GM10847 (cell line): Measurements from ENCODE around the gene IPO4.

Experiments used
- POLR2A ChIP-seq: IDR thresholded peaks from 2 replicates; pipeline ENCODE4 v1.6.1; 2011; ENCODE audit not compliant: insufficient read length; ENCODE audit errors: extremely low read depth

Gene IPO4

DNA sequence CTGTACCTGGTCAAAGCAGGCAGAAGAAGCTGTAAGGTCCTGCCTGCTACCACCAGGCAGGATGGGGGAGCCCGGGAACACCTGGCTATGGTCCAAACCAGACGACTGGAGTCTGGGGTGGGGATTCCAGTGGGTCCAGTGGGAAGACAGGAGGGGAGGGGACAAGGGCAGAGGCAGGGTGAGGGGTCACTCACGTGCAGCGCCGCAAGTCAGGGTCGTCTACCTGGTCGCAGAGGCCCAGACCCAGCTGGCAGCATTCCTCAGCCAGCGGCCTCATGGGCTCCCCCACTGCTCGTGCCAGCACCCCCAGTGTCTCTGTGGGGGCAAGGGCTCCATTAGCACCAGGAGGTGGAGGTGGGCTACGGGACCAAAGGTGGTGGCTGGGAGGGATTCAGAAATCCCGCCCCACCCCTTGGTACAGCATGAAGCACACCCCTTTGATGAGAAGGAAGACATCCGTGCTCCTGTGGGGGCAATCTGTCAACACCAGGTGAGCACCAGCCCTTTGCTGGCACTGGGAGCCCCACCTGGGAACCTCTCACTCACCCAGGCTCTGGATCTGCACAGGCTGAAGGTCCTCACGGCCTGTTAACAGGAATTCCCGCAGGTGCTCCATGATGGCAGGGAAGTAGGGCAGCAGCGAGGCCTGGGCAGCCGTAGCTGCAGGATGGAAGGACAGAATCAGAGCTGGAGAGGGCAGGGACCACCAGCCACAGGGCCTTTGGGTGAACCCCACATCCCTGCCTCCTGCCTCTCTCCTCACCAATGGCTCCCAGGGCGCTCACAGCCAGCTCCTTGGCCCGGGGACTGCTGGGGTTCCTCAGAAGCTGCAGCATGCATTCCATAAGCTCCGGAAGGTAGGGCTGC, 4.3 kb downstream of the IPO4 start:
- no peak for TF ChIP-seq POLR2A

- TF ChIP-seq POLR2A, result no peak
Observed at GRCh38 chr14:24183014-24183481, 5.6 kb downstream of the IPO4 start.

- no peak for TF ChIP-seq POLR2A
Observed at GRCh38 chr14:24182110-24182882, 6.3 kb downstream of the IPO4 start.

DNA sequence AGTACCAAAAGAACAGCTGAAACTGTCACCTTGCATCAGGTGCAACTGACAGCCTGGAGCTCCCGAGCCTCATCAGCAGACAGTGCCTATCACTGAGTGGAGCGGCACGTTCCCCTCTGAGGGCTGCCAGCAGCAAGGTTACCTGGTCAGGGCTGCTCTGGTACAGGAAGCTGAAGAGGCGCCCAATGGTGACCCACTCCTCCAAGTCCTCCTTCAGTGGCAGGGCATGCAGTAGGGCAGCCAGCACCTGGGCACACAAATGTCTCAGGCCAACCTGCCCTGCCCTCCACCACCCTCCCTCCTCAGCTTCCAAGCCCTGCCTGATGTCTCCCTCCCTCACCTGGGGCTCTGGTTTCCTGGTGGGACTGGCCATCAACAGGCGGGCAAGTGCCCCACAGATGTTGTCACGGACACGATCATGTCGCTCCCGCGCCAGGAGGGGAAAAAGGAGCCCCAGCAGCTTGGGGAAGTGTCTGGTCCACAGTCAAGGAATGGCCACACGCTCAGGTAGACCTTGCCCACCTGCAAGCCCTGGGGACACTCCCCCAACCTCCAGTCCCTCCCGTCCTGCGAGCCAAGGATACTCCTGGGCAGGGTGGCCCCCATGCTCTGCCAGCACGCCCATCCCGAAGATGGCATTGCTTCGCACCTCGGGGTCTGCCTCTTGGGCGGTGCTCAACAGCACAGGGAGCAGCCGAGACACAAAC, 7.1 kb downstream of the IPO4 start:
- TF ChIP-seq POLR2A, result no peak

GRCh38 chr14:24179961-24180796, 8.4 kb downstream of the IPO4 start:
- no peak for TF ChIP-seq POLR2A

GRCh38 chr14:24179294-24179960, 9.2 kb downstream of the IPO4 start:
- no peak for TF ChIP-seq POLR2A

DNA sequence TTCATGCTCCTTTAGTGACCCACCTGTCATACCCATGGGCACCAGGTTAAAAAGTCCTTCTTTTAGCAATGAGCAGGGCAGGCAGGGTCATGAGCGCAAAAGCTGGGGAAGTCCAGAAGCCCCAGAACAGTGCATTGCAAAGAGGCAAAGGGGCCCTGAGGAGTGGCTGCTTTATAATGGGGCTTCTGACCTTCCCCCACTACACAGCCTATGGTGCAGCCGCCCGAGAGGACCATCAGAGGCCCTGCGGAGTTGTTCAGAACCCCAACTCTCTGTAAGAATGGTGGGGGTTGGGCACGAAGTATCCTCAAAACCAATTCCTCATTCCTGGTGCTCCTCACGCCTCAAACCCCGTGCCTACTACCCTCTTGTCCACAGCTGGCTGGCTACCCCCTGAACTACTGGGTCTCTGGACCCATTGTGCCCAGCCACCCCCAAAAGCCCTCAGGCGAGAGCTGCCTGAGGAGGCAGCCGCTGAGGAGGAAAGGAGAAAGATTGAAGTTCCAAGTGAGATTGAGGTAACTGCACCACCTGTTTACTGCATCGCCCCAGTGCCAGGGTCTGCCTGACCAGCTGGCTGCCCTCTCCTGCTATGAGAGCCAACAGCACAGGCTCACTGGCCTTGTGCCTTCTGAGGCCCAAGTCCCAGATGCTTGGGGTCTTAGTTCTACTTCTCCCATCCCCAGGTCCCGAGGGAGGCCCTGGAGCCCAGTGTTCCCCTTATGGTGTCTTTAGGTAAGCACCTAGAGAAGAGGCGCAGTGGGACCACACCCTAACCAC, 10.0 kb downstream of the IPO4 start:
- no peak for TF ChIP-seq POLR2A

GRCh38 chr14:24177891-24178290, 10.7 kb downstream of the IPO4 start:
- no peak for TF ChIP-seq POLR2A

GRCh38 chr14:24177041-24177825, 11.4 kb downstream of the IPO4 start:
- TF ChIP-seq POLR2A, result no peak

DNA sequence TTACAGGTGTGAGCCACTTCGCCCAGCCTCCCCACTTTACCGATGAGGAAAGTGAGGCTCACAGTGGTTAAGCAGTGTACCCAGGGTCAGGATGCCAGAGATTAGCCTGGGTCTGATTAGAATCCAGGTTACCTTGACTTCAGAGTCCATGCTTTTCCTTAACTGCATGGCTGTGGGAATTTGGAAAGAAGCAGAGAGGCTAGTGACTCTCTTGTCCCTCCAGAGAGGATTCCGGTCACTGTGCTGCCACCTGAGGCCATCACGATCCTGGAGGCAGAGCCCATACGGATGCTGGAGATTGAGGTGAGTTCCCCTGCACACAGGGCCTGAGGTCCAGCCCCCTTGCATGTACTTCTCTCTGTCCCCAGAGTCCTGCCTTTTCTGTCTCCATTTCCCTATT, 12.0 kb downstream of the IPO4 start:
- TF ChIP-seq POLR2A, result no peak

DNA sequence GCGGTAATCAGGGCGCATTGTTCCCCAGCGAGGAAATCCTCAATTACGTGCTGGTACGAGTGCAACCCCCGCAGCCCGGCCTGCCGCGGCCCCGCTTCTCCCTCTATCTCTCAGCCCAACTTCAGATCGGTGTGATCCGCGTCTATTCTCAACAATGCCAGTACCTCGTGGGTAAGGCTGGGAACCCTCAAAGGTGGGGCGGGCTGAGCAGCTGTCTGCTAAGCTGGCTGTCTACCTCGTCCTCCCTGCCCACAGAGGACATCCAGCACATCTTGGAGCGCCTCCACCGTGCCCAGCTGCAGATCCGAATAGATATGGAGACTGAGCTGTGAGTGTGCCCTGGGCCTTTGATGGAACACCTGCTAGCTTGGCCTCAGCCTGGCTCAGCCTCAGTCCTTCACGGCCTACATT, 15.7 kb downstream of the IPO4 start:
- no peak for TF ChIP-seq POLR2A

DNA sequence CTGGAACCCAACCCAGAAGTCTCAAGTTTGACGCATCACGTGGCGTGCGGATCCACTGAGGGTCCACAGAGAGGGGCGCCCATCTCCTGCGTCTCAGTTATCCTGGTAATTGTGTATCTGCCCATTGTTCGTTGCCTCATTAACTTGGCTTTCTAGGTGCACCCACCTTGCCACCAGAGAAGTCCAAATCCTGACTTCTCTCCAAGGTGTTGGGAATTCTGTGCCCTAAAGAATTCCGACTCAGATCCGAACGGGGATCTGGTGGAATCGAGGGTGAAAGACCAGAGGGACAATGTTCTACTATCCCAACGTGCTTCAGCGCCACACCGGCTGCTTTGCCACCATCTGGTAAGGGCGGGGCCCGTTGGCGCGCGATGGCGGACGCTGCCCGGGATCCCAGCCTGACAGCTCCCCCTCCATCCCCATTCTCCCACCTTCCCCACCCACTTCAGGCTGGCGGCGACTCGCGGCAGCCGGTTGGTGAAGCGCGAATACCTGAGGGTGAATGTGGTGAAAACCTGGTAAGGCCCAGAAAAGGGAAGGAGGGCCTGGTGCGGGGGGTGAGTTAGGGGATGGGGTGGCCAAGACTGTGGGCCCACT, 16.3 kb downstream of the IPO4 start:
- no peak for TF ChIP-seq POLR2A
